Measurements from ENCODE around the gene SLC1A3.

DNA sequence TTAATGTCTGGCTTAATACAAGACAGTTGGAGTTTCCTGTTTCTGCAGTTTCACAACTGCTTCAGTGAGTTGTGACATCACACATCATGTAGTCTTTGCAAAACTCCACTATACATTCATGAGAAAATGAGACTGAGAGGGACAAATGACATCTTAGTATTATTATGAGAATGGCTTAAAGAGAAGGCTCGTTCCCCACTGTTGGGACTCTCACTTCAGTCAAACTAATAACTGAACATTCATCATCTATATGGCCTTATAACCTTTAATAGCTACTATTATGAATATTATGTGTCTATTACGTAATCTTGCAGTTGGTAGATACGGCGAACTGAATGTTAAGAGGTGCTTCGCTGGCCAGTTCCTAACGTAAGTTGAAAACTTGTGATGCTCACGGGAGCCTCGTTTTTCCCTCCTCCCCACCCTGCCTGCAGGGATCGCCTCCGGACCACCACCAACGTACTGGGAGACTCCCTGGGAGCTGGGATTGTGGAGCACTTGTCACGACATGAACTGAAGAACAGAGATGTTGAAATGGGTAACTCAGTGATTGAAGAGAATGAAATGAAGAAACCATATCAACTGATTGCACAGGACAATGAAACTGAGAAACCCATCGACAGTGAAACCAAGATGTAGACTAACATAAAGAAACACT, 79.4 kb downstream of the SLC1A3 start:
- TF ChIP-seq, protein P1, sequence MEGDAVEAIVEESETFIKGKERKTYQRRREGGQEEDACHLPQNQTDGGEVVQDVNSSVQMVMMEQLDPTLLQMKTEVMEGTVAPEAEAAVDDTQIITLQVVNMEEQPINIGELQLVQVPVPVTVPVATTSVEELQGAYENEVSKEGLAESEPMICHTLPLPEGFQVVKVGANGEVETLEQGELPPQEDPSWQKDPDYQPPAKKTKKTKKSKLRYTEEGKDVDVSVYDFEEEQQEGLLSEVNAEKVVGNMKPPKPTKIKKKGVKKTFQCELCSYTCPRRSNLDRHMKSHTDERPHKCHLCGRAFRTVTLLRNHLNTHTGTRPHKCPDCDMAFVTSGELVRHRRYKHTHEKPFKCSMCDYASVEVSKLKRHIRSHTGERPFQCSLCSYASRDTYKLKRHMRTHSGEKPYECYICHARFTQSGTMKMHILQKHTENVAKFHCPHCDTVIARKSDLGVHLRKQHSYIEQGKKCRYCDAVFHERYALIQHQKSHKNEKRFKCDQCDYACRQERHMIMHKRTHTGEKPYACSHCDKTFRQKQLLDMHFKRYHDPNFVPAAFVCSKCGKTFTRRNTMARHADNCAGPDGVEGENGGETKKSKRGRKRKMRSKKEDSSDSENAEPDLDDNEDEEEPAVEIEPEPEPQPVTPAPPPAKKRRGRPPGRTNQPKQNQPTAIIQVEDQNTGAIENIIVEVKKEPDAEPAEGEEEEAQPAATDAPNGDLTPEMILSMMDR (IDR thresholded peaks at IDR 0.05; ENCODE audit: insufficient read depth, low read length): no peak
- TF ChIP-seq GABPA (IDR thresholded peaks at IDR 0.05; ENCODE audit: low read depth) (no peak), SPI1 (IDR thresholded peaks at IDR 0.05; ENCODE audit: borderline replicate concordance, low read depth) (peak; percentile 16; the same call in 1 of the 2 replicates), POLR2AphosphoS5 (IDR thresholded peaks at IDR 0.05; ENCODE audit: low read depth) (peak; percentile 29; the same call in 1 of the 2 replicates)
- TF ChIP-seq, protein P2, sequence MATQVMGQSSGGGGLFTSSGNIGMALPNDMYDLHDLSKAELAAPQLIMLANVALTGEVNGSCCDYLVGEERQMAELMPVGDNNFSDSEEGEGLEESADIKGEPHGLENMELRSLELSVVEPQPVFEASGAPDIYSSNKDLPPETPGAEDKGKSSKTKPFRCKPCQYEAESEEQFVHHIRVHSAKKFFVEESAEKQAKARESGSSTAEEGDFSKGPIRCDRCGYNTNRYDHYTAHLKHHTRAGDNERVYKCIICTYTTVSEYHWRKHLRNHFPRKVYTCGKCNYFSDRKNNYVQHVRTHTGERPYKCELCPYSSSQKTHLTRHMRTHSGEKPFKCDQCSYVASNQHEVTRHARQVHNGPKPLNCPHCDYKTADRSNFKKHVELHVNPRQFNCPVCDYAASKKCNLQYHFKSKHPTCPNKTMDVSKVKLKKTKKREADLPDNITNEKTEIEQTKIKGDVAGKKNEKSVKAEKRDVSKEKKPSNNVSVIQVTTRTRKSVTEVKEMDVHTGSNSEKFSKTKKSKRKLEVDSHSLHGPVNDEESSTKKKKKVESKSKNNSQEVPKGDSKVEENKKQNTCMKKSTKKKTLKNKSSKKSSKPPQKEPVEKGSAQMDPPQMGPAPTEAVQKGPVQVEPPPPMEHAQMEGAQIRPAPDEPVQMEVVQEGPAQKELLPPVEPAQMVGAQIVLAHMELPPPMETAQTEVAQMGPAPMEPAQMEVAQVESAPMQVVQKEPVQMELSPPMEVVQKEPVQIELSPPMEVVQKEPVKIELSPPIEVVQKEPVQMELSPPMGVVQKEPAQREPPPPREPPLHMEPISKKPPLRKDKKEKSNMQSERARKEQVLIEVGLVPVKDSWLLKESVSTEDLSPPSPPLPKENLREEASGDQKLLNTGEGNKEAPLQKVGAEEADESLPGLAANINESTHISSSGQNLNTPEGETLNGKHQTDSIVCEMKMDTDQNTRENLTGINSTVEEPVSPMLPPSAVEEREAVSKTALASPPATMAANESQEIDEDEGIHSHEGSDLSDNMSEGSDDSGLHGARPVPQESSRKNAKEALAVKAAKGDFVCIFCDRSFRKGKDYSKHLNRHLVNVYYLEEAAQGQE (IDR thresholded peaks at IDR 0.05; ENCODE audit: insufficient replicate concordance, low read depth): peak; percentile 17

All from HL-60 (cell line).